GM12874 (cell line): ENCODE measurements around the gene KRT34.

Experiments used
- TF ChIP-seq, protein P1 (sequence below): IDR thresholded peaks from 2 replicates; pipeline ENCODE4 v1.5.1; 2011; ENCODE audit warnings: low read depth, mild to moderate bottlenecking, control low read depth, low read length, moderate library complexity; ENCODE audit not compliant: insufficient read depth

Gene KRT34

DNA sequence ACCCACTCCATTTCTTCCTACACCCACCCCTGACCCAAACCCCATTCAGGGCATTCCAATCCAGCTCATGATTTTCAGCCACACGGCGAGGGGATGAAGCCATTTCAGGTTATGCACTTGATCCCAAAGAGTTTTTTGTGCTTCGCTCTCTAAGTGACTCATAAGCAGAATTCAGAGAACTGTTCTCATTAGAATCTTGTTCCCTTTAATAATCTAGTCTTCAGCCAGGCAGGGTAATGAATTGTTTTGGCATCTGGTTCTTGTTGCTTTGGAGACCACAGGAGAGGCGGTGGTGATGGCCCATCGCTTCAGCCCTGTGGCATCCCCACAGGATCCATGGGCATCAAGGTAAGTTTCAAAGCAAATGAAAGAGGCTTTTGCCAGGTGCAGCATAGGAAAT is 20.1 kb upstream of the KRT34 start:
- TF ChIP-seq, protein P1, sequence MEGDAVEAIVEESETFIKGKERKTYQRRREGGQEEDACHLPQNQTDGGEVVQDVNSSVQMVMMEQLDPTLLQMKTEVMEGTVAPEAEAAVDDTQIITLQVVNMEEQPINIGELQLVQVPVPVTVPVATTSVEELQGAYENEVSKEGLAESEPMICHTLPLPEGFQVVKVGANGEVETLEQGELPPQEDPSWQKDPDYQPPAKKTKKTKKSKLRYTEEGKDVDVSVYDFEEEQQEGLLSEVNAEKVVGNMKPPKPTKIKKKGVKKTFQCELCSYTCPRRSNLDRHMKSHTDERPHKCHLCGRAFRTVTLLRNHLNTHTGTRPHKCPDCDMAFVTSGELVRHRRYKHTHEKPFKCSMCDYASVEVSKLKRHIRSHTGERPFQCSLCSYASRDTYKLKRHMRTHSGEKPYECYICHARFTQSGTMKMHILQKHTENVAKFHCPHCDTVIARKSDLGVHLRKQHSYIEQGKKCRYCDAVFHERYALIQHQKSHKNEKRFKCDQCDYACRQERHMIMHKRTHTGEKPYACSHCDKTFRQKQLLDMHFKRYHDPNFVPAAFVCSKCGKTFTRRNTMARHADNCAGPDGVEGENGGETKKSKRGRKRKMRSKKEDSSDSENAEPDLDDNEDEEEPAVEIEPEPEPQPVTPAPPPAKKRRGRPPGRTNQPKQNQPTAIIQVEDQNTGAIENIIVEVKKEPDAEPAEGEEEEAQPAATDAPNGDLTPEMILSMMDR: no peak

DNA sequence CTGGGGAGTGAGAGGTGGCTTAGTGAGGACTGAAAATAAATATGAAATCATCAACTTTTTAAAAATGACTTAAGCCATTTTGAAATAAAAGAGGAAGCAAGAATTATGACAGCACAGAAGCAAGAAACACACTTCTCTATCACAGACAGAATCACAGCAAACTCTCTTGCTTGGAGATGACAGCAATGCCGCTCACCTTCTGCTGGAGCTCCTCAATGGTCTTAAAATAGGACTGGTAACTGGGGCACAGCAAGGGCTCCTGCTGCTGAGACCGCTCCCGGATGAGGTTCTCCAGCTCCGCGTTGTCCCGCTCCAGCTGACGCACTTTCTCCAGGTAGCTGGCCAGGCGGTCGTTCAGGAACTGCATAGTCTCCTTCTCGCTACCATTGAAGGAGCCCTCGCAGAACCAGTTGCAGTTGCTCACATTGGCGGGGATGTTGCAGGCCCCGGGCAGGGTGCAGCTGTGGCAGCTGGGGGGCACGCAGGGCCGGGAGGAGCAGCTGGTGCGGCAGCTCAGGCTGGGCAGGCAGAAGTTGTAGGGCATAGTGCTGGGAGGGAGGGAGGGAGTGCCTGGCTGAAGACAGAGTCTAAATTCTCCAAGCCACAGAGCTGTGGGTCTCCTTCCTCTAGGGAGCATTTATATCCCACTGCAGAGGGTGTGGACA is 15.0 kb upstream of the KRT34 start, which contains the start of gene KRT31:
Gene KRT31, minus strand, starts transcription at position 613 of the 665 bp plus-strand sequence. Its CDS starts 69 bp downstream, at position 544.
- TF ChIP-seq, protein P1: no peak

DNA sequence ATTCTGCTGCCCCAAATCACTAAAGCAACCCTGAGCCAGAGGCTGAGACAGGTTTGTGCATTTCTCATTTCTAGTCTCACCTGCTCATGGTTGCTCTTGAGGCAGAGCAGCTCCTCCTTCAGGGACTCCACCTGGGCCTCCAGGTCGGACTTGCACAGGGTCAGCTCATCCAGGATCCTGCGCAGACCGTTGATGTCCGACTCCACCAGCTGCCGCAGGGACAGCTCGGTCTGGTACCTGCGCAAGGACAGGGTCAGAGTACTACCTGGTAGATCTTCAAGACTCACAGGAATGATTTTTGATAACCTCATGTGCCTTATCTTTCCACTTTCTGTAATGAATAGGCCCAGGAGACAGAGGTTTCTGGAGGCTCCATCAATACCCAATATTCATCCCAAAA is 14.2 kb upstream of the KRT34 start:
- TF ChIP-seq, protein P1: no peak

DNA sequence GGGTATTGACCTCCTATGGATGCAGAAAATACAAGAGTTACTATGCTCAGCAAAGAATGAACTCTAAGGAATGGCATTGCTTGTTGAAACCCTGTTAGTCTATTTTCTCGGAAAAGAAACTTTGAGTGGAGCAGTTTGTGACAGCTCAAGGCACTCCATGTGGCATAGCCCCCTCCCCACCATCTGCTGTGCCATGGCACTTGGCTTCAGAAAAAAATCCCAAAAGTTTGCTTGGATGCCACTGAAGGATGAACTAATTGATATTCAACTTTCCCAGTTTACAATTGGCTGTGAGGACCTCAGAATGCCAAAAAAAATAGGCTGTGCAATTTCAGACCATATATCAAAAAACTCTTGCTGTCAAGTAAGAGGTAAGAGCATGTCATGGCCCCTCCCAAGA is 13.5 kb upstream of the KRT34 start:
- TF ChIP-seq, protein P1: no peak

DNA sequence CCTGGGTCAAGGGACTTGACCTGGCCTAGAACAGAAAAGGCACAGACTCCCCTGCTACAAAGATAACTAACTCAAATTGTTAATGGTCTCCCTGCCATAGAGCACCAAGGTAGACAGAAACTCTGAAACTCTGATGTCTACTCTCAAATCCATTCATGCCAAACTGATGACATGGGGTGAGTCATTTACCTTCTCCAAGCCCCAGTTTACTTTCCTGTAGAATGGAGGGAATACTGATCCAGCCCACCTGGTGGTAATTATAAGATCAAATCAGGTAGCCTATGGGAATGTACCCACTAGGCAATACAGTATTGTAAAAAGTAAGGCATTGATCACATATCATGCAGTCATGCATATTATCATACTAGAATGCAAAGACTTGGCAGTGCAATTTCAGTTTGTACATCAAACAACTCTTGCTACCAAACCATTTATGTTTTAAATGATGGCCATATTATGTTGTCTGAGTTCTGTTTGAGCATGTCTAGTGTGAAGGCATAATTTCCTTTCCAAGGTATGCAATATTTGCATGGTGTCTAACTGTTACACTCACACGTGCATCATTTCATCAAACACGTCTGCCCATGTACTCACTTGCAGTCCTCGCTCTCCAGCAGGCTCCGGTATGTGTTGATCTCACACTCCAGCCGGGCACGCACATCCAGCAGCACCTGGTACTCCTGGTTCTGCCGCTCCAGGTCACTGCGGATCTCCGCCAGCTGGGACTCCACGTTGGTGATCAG is 12.3 kb upstream of the KRT34 start:
- TF ChIP-seq, protein P1: no peak

DNA sequence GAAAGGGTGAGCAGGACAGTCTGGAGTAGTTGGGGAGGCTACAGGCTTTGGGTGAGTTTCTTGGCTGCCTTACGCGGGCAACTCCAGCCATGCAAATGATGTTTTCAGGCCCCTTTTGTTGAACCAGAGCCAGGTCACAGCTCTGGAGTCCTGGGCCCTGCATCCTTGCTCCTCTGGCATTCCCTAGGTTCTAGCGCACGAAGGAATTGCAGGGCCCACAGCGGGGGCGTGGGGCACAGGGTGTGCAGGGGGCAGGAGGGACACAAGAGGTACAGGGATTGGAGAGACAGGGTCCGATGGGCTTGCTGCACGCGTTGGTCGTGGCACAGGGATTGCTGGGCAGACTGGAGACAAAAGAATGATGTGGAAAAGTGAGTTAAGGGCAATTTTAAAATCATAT is 11.7 kb upstream of the KRT34 start:
- TF ChIP-seq, protein P1: no peak

DNA sequence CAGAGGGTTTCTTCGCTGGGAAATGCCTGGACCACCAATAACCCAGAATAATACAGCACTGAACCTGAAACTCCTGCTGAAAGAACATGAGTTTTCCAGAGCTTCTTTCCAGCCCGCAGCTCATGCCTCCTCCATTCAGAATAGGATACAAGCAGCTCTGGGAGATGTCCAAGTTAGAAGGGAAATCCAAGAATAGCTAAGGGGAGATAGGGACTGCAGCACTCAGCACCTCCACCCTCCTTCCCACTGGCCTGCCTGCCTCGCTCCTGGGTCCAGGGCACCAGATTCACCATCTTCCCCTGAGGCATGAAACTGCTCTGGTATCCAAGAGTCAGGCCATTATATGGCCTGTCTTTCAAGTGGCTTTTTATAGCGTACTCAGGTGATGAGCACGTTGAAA is 11.2 kb upstream of the KRT34 start:
- TF ChIP-seq, protein P1: no peak
